Skeletal muscle tissue (tissue), 4 donors: ENCODE results near the gene AKT2. TPM values are rescaled to one million over a fixed set of nuclear protein-coding genes. Genes with fewer than 3 reads are reported as not detected.

ENCODE experiments used
- H3K27ac ChIP-seq: one replicate; pipeline ENCODE4 v1.7.0; 2013; ENCODE audit warnings: mild to moderate bottlenecking, low read depth, low read length, inconsistent platforms
- H3K27me3 ChIP-seq, 3 donors: one replicate each; pipeline ENCODE4 v1.7.0; 2013; ENCODE audit warnings: low read length in 3 of 3; ENCODE audit not compliant: control insufficient read depth in 3 of 3, insufficient read depth in 3 of 3
- H3K36me3 ChIP-seq, 3 donors: one replicate each; pipeline ENCODE4 v1.7.0; 2013; ENCODE audit warnings: low read length in 3 of 3; ENCODE audit not compliant: control insufficient read depth in 3 of 3, insufficient read depth in 3 of 3
- H3K4me1 ChIP-seq, 3 donors: one replicate each; pipeline ENCODE4 v1.7.0; 2013; ENCODE audit warnings: low read length in 3 of 3, mild to moderate bottlenecking in 3 of 3; ENCODE audit not compliant: control insufficient read depth in 3 of 3, insufficient read depth in 3 of 3
- H3K4me3 ChIP-seq, 3 donors: one replicate each; pipeline ENCODE4 v1.7.0; 2013; ENCODE audit warnings: low read length in 3 of 3
- H3K9ac ChIP-seq, 3 donors: one replicate each; pipeline ENCODE4 v1.7.0; 2013; ENCODE audit warnings: low read length in 3 of 3, mild to moderate bottlenecking in 3 of 3, moderate library complexity in 2 of 3, low read depth in 1 of 3
- H3K9me3 ChIP-seq, 3 donors: one replicate each; pipeline ENCODE4 v1.7.0; 2013; ENCODE audit warnings: low read length in 3 of 3; ENCODE audit not compliant: control insufficient read depth in 3 of 3
- total RNA-seq: library from RNA; depleted of rRNA; stranded (reverse); fragments of >200 nt; gene quantifications from one replicate; pipeline ENCODE4 v1.2.3, GENCODE V29; 2014
- donor health status: Osteomylitis.

The AKT2 gene
- total RNA-seq, 1 donor from 2014 or later = 91.3 TPM

DNA sequence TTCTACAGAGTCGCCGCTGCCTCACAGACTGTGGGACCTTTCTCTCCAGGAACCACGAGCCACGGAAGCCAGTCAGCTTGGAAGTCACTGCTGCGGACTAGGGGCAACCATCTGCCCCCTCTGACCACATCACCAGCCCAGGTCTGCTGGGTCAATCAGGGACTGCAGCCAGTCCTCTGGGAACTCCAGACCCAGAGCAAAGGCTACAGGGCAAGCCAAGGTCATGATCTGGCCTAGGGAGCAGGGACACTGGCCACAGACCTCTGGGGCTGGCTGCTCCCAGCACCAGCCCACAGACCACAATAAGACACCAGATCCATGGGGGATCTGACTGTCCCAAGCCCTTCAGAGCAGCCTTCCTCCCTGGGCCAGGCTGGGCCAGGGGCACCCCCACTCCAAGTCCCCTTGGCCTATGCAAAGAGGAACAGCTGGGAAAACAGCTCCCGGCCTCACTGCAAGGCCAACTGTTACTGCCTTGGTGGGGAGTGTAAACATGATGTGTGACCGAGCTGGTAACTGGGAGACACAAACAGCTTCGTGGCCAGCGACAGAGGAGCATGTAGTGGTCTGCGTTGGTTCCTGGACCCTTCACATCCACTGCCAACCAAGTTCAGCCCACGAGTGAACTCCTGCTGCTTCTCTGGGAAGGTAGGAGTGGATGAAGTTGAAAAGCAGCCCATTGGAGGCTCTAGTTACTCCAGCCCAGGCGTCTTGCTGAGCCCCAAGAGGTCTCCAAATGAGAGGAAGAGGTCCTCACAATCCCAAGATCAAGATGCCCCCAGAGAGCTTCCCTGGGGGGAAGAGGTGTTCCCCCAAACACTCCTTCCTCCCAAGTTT, 1.5 kb downstream of the AKT2 start:
- H3K27ac ChIP-seq = peak overlapping the region; percentile 92
- peaks cover 0 to 3% (median 3%) of the 10 kb centered on the region in 3 donors for H3K36me3 ChIP-seq
- H3K4me3 ChIP-seq = peak overlapping the region; percentile 86 to 90 (median 90)
- H3K9me3 ChIP-seq = no peaks in the 10 kb centered on the region
- peak overlapping the region; percentile 83 to 96 (median 90) for H3K9ac ChIP-seq
- no peaks in the 10 kb centered on the region for H3K27me3 ChIP-seq
- H3K4me1 ChIP-seq = peaks cover 58 to 67% (median 63%) of the 10 kb centered on the region in 3 donors

DNA sequence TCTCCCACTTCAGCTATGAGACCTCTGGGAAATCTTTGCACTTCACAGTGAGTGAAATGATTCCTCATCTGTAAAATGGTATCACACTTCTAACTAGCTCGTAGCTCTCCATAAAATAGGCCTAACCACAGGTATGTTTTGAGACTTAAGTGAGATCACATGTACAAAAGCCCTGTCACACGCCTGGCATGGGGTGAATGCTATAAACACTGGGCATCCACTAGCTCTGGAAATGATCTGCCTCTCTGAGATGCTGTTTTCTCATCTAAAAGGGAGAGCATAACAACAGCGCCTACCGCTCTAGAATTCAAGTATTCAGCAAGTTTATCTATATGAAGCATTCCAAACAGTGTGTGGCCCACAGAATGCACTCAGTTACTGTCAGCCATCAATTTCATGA, 2.2 kb downstream of the AKT2 start:
- peak overlapping the region; percentile 92 for H3K27ac ChIP-seq
- peaks cover 65 to 73% (median 70%) of the 10 kb centered on the region in 3 donors for H3K4me1 ChIP-seq
- H3K9me3 ChIP-seq = no peaks in the 10 kb centered on the region
- H3K36me3 ChIP-seq = peaks cover 0 to 3% (median 3%) of the 10 kb centered on the region in 3 donors
- H3K4me3 ChIP-seq = peak overlapping the region in 2 of 3 donors; percentile 86 to 90
- H3K9ac ChIP-seq = peak overlapping the region; percentile 83 to 96 (median 90)
- H3K27me3 ChIP-seq = no peaks in the 10 kb centered on the region

DNA sequence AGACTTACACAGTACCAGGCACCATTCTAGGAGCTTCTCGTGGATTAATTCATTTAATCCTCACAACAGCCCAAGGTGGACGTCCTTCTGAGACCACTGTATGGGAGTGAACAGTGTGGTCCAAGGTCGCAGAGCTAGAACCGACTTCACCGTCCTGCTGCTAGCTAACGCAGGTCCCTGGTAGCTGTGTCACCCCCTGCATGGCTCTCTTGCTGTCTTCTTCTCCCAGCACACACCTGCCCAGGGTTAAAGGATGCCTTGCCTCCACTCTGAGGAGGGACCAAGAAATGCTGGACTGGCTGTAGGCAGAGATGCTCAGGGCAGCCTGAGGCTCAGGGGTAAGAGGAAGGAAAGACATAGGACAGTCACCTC, 3.0 kb downstream of the AKT2 start:
- H3K4me3 ChIP-seq = peak overlapping the region in 1 of 3 donors; percentile 45
- no peaks in the 10 kb centered on the region for H3K9me3 ChIP-seq
- peaks cover 72 to 77% (median 73%) of the 10 kb centered on the region in 3 donors for H3K4me1 ChIP-seq
- peak overlapping the region in 1 of 3 donors; percentile 96 for H3K9ac ChIP-seq
- H3K27ac ChIP-seq = peak overlapping the region; percentile 92
- peaks cover 0 to 3% (median 3%) of the 10 kb centered on the region in 3 donors for H3K36me3 ChIP-seq
- H3K27me3 ChIP-seq = no peaks in the 10 kb centered on the region

DNA sequence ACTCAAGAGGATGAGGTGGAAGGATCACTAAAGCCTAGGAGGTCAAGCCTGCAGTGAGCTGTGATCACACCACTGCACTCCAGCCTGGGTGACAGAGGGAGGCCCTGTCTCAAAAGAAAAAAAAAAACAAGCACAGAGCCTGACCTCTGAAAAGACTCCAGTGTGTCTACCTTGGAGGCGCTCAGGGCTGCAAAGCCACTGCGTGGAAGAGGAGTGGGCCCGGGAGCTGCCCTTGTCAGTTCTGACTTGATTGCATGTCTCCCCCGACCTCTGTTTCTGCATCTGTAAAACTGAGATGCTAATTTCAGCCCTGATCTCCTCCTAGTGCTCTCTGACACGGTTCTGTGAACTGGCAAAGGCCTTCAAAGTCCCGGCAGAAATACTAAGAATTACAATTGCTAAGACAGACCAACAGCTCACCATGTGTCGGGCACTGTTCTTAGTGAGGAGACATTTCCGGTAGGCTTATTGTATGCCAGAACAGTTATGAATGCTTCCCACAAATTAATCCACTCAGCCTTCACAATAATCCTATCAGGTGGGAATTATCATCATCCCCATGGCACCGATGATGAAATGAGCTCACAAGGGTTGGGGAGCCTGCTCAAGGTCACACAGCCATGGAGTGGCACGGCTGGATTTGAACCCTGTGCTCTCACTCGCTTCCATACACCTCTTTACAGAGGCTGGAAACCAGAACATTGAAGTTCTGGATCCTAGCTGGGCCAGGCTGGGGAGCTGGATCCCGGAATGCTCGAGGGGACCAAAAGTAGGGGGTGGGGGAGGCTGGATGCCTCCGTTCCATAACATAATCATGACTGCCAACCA, 3.5 kb downstream of the AKT2 start:
- peaks cover 0 to 3% (median 3%) of the 10 kb centered on the region in 3 donors for H3K36me3 ChIP-seq
- peak overlapping the region in 1 of 3 donors; percentile 45 for H3K4me3 ChIP-seq
- H3K9me3 ChIP-seq = no peaks in the 10 kb centered on the region
- H3K27me3 ChIP-seq = no peaks in the 10 kb centered on the region
- peaks cover 73 to 80% (median 74%) of the 10 kb centered on the region in 3 donors for H3K4me1 ChIP-seq
- no peak overlapping the region for H3K27ac ChIP-seq
- peak overlapping the region in 2 of 3 donors; percentile 68 to 96 for H3K9ac ChIP-seq

DNA sequence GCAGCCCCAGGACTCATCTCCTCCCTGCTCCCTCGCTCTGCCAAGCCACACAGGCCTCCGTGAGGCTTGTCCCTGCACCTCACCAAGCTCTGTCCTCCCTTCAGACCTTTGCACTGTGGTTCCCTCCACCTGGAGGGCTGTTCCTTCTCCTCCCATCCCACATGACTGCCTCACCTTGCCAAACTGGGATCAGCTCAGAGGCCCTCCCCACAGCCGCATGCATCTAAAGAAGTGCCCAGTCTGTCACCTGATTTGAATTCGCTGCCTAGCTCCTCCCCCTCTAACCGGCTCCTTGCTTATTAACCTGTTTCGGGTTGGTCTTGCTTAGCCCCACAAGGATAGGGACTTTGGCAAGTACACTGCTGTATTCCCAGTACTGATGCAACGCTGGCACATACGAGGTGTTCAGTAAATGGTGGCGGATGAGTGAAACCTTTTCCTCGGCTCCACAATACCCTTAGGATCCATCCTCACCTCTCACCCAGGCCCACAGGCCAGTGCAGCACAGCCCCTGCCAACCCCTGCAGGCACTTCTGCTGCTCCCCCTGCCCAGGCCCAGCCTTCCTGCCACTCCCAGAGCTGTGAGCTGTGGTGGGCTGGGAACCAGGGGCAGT, 4.4 kb downstream of the AKT2 start:
- peaks cover 67 to 76% (median 74%) of the 10 kb centered on the region in 3 donors for H3K4me1 ChIP-seq
- H3K27me3 ChIP-seq = no peaks in the 10 kb centered on the region
- no peaks in the 10 kb centered on the region for H3K9me3 ChIP-seq
- peak overlapping the region in 2 of 3 donors; percentile 71 to 96 for H3K9ac ChIP-seq
- H3K27ac ChIP-seq = peak overlapping the region; percentile 4
- peak overlapping the region; percentile 14 to 65 (median 33) for H3K4me3 ChIP-seq
- peaks cover 0 to 3% (median 3%) of the 10 kb centered on the region in 3 donors for H3K36me3 ChIP-seq

DNA sequence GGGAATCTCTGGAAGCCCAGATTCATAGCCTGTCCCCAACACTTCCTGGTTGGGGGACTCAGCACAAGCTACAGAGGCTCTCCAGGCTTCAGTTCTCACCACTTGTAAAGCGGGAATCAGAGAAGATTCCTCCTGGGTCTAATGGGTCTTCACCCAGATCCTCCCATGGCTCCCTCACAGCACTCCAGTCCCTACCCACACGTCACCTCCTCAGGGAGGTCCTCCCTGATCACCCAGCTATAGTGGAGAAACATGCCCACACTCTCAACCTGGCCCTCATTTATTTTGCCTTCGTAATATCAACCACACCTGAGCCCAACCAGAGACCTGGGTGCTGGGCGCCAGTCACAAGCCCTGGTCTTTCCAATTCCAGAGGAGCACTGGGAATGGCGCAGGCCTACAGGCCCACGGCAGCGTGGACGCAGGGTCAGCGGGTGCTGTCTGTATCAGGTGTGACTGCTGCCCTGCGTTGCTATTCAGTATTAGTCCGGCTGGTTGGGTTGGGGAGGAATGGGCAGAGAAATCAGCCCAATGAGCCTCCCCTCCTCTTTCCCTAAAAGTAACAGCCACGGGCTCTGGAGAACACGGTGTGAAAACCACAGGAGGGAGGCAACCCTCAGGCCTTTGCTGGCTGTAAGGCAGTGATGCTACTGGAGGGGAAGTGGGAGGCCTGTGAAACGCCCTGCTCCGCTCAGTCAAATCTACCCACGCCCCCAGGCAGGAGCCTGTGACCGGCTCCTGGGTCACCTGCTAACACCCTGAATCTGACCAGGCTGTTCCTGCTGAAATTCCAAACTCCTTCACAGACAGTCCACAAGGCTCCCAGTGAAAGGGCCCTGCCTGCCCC, 5.2 kb downstream of the AKT2 start:
- H3K4me1 ChIP-seq = peaks cover 69 to 79% (median 78%) of the 10 kb centered on the region in 3 donors
- H3K27ac ChIP-seq = peak overlapping the region; percentile 4
- peaks cover 0 to 3% (median 3%) of the 10 kb centered on the region in 3 donors for H3K36me3 ChIP-seq
- H3K9me3 ChIP-seq = no peaks in the 10 kb centered on the region
- peak overlapping the region; percentile 14 to 65 (median 47) for H3K4me3 ChIP-seq
- peak overlapping the region; percentile 52 to 96 (median 65) for H3K9ac ChIP-seq
- H3K27me3 ChIP-seq = no peaks in the 10 kb centered on the region

DNA sequence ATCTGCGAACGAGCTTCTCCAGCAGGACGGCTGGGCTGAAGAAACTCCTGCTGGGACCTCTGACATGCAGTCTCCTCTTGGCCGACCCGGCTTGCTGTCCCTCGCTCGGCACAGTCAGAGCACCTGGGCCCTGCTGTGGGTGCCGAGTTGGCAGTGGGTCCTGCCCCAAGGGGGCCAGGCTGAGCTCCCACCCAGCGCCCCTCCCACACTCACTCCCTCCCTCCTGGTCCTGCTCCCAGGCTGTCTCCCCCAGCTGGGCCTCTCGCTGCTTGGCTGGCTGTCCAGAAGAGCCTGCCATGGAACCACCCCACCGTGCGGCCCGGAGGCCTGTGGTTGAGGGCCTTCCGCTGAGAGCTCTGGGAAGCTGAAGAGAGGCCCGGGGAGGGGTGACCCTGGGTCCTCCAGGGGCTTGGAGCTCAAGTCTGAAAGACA, 6.0 kb downstream of the AKT2 start:
- Histone ChIP-seq H3K4me3 (peak overlapping the region; percentile 26 to 49 (median 47)), H3K9ac (peak overlapping the region; percentile 52 to 96 (median 65)), H3K4me1 (peaks cover 74 to 85% (median 84%) of the 10 kb centered on the region in 3 donors), H3K36me3 (peaks cover 0 to 3% (median 3%) of the 10 kb centered on the region in 3 donors), H3K27me3 (no peaks in the 10 kb centered on the region), H3K27ac (peak overlapping the region; percentile 4), H3K9me3 (no peaks in the 10 kb centered on the region)

DNA sequence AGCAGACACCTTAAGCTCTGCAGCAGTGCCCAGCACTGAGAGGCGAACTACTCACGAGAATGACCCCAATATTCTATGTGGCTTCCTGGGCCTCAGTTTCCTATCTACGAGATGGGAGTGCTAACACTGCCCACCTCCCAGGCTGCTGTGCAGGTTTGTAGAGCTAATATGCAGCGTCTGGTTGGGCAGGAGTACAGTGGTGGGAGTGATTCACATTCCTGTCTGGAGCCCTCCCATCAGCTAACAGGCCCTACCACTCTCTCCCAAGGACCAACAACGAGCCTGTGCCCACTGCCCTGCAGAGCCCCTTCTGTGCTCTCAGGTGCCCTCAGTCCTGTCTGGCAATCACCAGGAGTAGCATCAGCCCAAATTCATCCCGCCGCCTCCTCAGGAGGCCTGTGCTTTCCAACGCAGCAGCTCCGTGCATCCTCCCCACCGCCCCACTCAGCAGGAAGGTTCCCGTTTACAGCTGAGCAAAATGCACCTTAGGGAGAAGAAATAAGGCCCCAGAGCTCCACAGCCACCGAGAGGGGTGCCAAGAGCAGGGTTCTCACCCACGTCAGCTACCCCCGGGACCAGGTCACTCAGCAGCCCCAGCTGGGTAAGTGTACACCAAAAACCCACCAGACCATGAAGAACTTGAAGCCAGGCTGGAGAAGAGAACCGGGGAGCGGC, 6.6 kb downstream of the AKT2 start:
- H3K4me1 ChIP-seq = peaks cover 74 to 85% (median 84%) of the 10 kb centered on the region in 3 donors
- no peaks in the 10 kb centered on the region for H3K9me3 ChIP-seq
- H3K27me3 ChIP-seq = no peaks in the 10 kb centered on the region
- H3K27ac ChIP-seq = peak overlapping the region; percentile 4
- peak overlapping the region; percentile 52 to 96 (median 65) for H3K9ac ChIP-seq
- H3K4me3 ChIP-seq = peak overlapping the region in 2 of 3 donors; percentile 47 to 49
- peaks cover 0 to 3% (median 3%) of the 10 kb centered on the region in 3 donors for H3K36me3 ChIP-seq
